HEK293 (cell line): Measurements from ENCODE around the gene MYH3.

ENCODE experiments used
- CTCF ChIA-PET: fragments of 350-600 bp; formaldehyde crosslinking; extraction: SDS; loops from one replicate; lab custom pipeline; 2021; ENCODE audit warnings: antibody characterized with exemption; lab: Yijun Ruan, JAX
- POLR2A ChIA-PET: fragments of 300-600 bp; formaldehyde crosslinking; extraction: SDS; loops from one replicate; lab custom pipeline; 2020; ENCODE audit warnings: antibody characterized with exemption, inconsistent platforms; lab: Yijun Ruan, JAX
- H3K27ac ChIP-seq: fragments of 200-500 bp; sonication (Bioruptor generic); 2 replicates; pipeline ENCODE4 v1.5.1; 2014; ENCODE audit warnings: low read depth, low read length, control low read depth, inconsistent platforms; ENCODE audit errors: extremely low read depth
- H3K36me3 ChIP-seq, 2 experiments: fragments of 200-500 bp in 1 of 2; sonication (Bioruptor generic) in 1 of 2; 1 replicate in 1 of 2; 2 replicates in 1 of 2; pipeline ENCODE4 v1.5.1; 2014 to 2017; ENCODE audit warnings: inconsistent platforms in 2 of 2, low read length in 2 of 2; ENCODE audit not compliant: control insufficient read depth in 2 of 2, insufficient read depth in 1 of 2
- H3K4me1 ChIP-seq: fragments of 200-500 bp; sonication (Bioruptor generic); 2 replicates; pipeline ENCODE4 v1.5.1; 2014; ENCODE audit warnings: mild to moderate bottlenecking, low read length, inconsistent platforms; ENCODE audit not compliant: control insufficient read depth, insufficient read depth
- H3K4me3 ChIP-seq: 2 replicates; pipeline ENCODE4 v1.5.1; 2011; ENCODE audit warnings: low read depth, mild to moderate bottlenecking, control low read depth, low read length, moderate library complexity
- H3K9me3 ChIP-seq: fragments of 200-500 bp; sonication (Bioruptor generic); 2 replicates; pipeline ENCODE4 v1.5.1; 2014; ENCODE audit warnings: low read depth, low read length, inconsistent platforms; ENCODE audit not compliant: control insufficient read depth, insufficient read depth
- FEZF1 ChIP-seq: fragments of 450-650 bp; formaldehyde crosslinking; IDR thresholded peaks from 2 replicates; pipeline ENCODE4 v1.5.1; 2016; ENCODE audit warnings: missing biosample characterization, missing genetic modification characterization
- KLF1 ChIP-seq: fragments of 450-650 bp; formaldehyde crosslinking; IDR thresholded peaks from 2 replicates; pipeline ENCODE4 v1.5.1; 2016; ENCODE audit warnings: missing biosample characterization, missing genetic modification characterization
- KLF10 ChIP-seq: fragments of 450-650 bp; IDR thresholded peaks from 2 replicates; pipeline ENCODE4 v1.5.1; 2018; ENCODE audit warnings: missing biosample characterization, mild to moderate bottlenecking, missing genetic modification characterization
- MZF1 ChIP-seq: fragments of 450-650 bp; formaldehyde crosslinking; IDR thresholded peaks from 2 replicates; pipeline ENCODE4 v1.5.1; 2017; ENCODE audit warnings: missing biosample characterization, missing genetic modification characterization, borderline replicate concordance
- SCRT2 ChIP-seq: fragments of 450-650 bp; formaldehyde crosslinking; IDR thresholded peaks from 2 replicates; pipeline ENCODE4 v1.5.1; 2016; ENCODE audit warnings: missing biosample characterization, missing genetic modification characterization
- ZBTB7A ChIP-seq: fragments of 450-650 bp; formaldehyde crosslinking; IDR thresholded peaks from 2 replicates; pipeline ENCODE4 v1.5.1; 2016; ENCODE audit warnings: low read depth, missing biosample characterization, missing genetic modification characterization
- ZNF146 ChIP-seq: fragments of 450-650 bp; formaldehyde crosslinking; IDR thresholded peaks from 2 replicates; pipeline ENCODE4 v1.5.1; 2016; ENCODE audit warnings: missing biosample characterization, missing genetic modification characterization
- ZNF184 ChIP-seq: fragments of 450-650 bp; IDR thresholded peaks from 2 replicates; pipeline ENCODE4 v1.5.1; 2018; ENCODE audit warnings: missing biosample characterization, mild to moderate bottlenecking, missing genetic modification characterization
- ZNF19 ChIP-seq: fragments of 450-650 bp; formaldehyde crosslinking; IDR thresholded peaks from 2 replicates; pipeline ENCODE4; 2016; ENCODE audit warnings: missing biosample characterization, missing genetic modification characterization, low read depth
- ZNF37A ChIP-seq: fragments of 450-650 bp; IDR thresholded peaks from 2 replicates; pipeline ENCODE4 v1.5.1; 2018; ENCODE audit warnings: missing biosample characterization, missing genetic modification characterization
- ZNF501 ChIP-seq: fragments of 450-650 bp; formaldehyde crosslinking; IDR thresholded peaks from 2 replicates; pipeline ENCODE4 v1.5.1; 2016; ENCODE audit warnings: missing biosample characterization, missing genetic modification characterization
- ZNF514 ChIP-seq: fragments of 450-650 bp; formaldehyde crosslinking; IDR thresholded peaks from 2 replicates; pipeline ENCODE4 v1.5.1; 2016; ENCODE audit warnings: missing biosample characterization, missing genetic modification characterization
- TF ChIP-seq, protein P1 (sequence below): fragments of 450-650 bp; formaldehyde crosslinking; IDR thresholded peaks from 2 replicates; pipeline ENCODE4 v1.5.1; 2016; ENCODE audit warnings: missing biosample characterization, missing genetic modification characterization
- TF ChIP-seq, protein P2 (sequence below): fragments of 450-650 bp; formaldehyde crosslinking; IDR thresholded peaks from 2 replicates; pipeline ENCODE4 v1.5.1; 2016; ENCODE audit warnings: missing biosample characterization, missing genetic modification characterization
- TF ChIP-seq, protein P3 (sequence below): fragments of 450-650 bp; IDR thresholded peaks from 2 replicates; pipeline ENCODE4 v1.5.1; 2018; ENCODE audit warnings: missing biosample characterization, mild to moderate bottlenecking, missing genetic modification characterization
- TF ChIP-seq, protein P4 (sequence below): fragments of 450-650 bp; formaldehyde crosslinking; IDR thresholded peaks from 2 replicates; pipeline ENCODE4 v1.5.0; 2017; ENCODE audit warnings: missing biosample characterization, missing genetic modification characterization, borderline replicate concordance
- TF ChIP-seq, protein P5 (sequence below): fragments of 450-650 bp; formaldehyde crosslinking; IDR thresholded peaks from 2 replicates; pipeline ENCODE4 v1.5.1; 2016; ENCODE audit warnings: missing biosample characterization, missing genetic modification characterization
- TF ChIP-seq, protein P6 (sequence below): fragments of 450-650 bp; formaldehyde crosslinking; conservative IDR thresholded peaks from 2 replicates; pipeline ENCODE4 v1.5.1; 2016; ENCODE audit warnings: low read depth, missing biosample characterization, missing genetic modification characterization
- TF ChIP-seq, protein P7 (sequence below): fragments of 450-650 bp; formaldehyde crosslinking; IDR thresholded peaks from 2 replicates; pipeline ENCODE4 v1.5.1; 2017; ENCODE audit warnings: missing biosample characterization, missing genetic modification characterization

MYH3 gene

DNA sequence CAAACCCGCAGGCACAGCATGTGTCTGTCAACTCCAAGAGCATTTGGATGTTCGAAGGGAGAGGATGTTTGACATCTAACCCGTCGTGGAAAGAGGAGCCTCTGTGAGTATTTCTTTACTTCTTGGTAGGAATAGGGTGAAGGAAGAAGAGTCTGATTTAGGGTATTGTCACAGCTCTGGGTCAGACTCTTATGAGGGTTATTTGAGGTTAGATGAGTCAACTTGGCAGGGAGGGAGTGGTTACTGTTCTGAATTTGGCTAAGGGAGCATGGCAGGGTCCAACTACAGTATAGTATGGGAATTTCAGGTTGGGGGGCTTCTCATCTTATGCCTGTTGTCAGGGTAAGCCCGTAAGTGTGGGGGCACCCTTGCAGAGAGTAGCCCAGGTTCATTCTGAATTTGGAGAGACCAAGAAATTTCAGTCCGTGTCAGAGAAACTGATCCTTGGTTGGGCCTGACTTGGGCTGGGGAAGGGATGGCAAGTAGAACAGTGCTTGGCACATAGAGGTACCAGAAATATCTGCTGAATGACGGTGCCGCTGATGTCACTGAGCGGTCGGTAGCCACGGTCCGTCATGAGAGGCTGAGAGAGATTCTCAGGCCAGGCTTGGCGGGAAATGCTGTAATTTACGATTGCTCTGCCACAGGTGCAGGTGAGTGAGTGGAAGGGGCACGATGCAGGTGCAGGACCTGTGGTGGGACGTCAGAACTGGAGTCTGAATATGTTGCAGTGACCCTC lies 43.2 kb downstream of the MYH3 start (continued):
- TF ChIP-seq, protein P1, sequence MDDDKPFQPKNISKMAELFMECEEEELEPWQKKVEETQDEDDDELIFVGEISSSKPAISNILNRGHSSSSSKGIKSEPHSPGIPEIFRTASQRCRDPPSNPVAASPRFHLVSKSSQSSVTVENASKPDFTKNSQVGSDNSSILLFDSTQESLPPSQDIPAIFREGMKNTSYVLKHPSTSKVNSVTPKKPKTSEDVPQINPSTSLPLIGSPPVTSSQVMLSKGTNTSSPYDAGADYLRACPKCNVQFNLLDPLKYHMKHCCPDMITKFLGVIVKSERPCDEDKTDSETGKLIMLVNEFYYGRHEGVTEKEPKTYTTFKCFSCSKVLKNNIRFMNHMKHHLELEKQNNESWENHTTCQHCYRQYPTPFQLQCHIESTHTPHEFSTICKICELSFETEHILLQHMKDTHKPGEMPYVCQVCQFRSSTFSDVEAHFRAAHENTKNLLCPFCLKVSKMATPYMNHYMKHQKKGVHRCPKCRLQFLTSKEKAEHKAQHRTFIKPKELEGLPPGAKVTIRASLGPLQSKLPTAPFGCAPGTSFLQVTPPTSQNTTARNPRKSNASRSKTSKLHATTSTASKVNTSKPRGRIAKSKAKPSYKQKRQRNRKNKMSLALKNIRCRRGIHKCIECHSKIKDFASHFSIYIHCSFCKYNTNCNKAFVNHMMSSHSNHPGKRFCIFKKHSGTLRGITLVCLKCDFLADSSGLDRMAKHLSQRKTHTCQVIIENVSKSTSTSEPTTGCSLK (tag by site-specific recombination): no peak
- no peak for TF ChIP-seq KLF10 (tag by site-specific recombination)
- TF ChIP-seq, protein P2, sequence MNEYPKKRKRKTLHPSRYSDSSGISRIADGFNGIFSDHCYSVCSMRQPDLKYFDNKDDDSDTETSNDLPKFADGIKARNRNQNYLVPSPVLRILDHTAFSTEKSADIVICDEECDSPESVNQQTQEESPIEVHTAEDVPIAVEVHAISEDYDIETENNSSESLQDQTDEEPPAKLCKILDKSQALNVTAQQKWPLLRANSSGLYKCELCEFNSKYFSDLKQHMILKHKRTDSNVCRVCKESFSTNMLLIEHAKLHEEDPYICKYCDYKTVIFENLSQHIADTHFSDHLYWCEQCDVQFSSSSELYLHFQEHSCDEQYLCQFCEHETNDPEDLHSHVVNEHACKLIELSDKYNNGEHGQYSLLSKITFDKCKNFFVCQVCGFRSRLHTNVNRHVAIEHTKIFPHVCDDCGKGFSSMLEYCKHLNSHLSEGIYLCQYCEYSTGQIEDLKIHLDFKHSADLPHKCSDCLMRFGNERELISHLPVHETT (tag by site-specific recombination): no peak
- TF ChIP-seq, protein P3, sequence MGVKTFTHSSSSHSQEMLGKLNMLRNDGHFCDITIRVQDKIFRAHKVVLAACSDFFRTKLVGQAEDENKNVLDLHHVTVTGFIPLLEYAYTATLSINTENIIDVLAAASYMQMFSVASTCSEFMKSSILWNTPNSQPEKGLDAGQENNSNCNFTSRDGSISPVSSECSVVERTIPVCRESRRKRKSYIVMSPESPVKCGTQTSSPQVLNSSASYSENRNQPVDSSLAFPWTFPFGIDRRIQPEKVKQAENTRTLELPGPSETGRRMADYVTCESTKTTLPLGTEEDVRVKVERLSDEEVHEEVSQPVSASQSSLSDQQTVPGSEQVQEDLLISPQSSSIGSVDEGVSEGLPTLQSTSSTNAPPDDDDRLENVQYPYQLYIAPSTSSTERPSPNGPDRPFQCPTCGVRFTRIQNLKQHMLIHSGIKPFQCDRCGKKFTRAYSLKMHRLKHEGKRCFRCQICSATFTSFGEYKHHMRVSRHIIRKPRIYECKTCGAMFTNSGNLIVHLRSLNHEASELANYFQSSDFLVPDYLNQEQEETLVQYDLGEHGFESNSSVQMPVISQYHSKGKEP (tag by site-specific recombination): no peak
- TF ChIP-seq ZNF514: no peak
- TF ChIP-seq, protein P4, sequence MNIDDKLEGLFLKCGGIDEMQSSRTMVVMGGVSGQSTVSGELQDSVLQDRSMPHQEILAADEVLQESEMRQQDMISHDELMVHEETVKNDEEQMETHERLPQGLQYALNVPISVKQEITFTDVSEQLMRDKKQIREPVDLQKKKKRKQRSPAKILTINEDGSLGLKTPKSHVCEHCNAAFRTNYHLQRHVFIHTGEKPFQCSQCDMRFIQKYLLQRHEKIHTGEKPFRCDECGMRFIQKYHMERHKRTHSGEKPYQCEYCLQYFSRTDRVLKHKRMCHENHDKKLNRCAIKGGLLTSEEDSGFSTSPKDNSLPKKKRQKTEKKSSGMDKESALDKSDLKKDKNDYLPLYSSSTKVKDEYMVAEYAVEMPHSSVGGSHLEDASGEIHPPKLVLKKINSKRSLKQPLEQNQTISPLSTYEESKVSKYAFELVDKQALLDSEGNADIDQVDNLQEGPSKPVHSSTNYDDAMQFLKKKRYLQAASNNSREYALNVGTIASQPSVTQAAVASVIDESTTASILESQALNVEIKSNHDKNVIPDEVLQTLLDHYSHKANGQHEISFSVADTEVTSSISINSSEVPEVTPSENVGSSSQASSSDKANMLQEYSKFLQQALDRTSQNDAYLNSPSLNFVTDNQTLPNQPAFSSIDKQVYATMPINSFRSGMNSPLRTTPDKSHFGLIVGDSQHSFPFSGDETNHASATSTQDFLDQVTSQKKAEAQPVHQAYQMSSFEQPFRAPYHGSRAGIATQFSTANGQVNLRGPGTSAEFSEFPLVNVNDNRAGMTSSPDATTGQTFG (tag by site-specific recombination): no peak
- TF ChIP-seq, protein P5, sequence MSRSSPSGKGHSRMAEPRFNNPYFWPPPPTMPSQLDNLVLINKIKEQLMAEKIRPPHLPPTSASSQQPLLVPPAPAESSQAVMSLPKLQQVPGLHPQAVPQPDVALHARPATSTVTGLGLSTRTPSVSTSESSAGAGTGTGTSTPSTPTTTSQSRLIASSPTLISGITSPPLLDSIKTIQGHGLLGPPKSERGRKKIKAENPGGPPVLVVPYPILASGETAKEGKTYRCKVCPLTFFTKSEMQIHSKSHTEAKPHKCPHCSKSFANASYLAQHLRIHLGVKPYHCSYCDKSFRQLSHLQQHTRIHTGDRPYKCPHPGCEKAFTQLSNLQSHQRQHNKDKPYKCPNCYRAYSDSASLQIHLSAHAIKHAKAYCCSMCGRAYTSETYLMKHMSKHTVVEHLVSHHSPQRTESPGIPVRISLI (tag by site-specific recombination): no peak
- TF ChIP-seq ZNF501 (tag by site-specific recombination): no peak
- TF ChIP-seq, protein P6, sequence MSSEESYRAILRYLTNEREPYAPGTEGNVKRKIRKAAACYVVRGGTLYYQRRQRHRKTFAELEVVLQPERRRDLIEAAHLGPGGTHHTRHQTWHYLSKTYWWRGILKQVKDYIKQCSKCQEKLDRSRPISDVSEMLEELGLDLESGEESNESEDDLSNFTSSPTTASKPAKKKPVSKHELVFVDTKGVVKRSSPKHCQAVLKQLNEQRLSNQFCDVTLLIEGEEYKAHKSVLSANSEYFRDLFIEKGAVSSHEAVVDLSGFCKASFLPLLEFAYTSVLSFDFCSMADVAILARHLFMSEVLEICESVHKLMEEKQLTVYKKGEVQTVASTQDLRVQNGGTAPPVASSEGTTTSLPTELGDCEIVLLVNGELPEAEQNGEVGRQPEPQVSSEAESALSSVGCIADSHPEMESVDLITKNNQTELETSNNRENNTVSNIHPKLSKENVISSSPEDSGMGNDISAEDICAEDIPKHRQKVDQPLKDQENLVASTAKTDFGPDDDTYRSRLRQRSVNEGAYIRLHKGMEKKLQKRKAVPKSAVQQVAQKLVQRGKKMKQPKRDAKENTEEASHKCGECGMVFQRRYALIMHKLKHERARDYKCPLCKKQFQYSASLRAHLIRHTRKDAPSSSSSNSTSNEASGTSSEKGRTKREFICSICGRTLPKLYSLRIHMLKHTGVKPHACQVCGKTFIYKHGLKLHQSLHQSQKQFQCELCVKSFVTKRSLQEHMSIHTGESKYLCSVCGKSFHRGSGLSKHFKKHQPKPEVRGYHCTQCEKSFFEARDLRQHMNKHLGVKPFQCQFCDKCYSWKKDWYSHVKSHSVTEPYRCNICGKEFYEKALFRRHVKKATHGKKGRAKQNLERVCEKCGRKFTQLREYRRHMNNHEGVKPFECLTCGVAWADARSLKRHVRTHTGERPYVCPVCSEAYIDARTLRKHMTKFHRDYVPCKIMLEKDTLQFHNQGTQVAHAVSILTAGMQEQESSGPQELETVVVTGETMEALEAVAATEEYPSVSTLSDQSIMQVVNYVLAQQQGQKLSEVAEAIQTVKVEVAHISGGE: no peak

DNA sequence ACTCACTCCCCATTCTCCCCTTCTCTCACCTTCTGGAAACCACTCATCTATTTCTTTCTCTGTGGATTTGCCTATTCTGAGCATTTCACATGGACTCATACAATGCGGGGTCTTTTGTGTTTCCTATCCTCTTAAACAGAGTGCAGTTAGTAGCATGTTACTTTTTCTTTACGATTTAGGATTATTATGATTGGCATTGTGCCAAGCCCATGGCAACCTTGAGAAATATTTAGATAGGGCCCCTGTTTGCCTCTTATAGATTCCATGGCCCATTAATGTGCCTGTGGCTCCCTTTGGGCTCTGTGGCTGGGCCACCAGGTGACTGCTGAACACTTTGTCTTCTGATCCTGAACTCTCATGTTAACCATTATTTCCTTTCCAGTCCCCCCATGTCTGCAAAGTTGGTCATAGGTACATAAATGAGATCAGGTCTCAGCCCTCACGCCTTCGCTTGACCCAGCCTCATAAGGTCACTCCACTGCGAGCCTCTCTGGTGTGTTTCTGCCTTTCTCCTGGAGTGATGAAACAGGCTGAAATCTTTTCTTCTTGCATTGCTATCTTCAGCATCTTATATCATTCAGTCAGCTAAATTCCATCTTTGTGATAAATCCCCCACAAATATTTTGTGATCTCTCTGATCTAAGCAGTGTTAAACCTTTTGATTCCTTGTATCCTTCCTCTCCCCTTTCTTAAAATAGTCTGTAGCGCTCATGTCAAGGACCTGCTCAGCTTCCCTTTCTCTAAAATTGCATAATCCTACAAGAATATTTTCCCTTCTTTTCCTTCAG lies 44.0 kb downstream of the MYH3 start:
- no peaks in the 10 kb centered on the region for H3K36me3 ChIP-seq
- H3K9me3 ChIP-seq: no peaks in the 10 kb centered on the region
- H3K4me3 ChIP-seq: no peak overlapping the region
- no peak overlapping the region for H3K27ac ChIP-seq
- ChIA-PET CTCF (interaction anchor here (0.6 to 15.5 kb wide), 14 partner anchors 13 to 892 kb away, joined by 3 to 473 read pairs (median 4); no protein-coding TSS in a partner anchor), POLR2A (interaction anchor here (0.6 kb wide), 1 partner anchor 63 kb away, joined by 5 read pairs; no protein-coding TSS in a partner anchor)
- peaks cover 12% of the 10 kb centered on the region; the same call in 1 of the 2 replicates for H3K4me1 ChIP-seq
- TF ChIP-seq MZF1 (tag by site-specific recombination) (no peak), SCRT2 (tag by site-specific recombination) (no peak), ZBTB7A (tag by site-specific recombination) (no peak), ZNF184 (tag by site-specific recombination) (0 out of 2 replicates have a peak, but pooled peaks have one; percentile 40), ZNF37A (peak; percentile 48; the same call in 1 of the 2 replicates), ZNF19 (no peak), KLF1 (tag by site-specific recombination) (no peak), FEZF1 (tag by site-specific recombination) (0 out of 2 replicates have a peak, but pooled peaks have one; percentile 21), ZNF514 (no peak), ZNF146 (tag by site-specific recombination) (no peak)
- TF ChIP-seq, protein P7, sequence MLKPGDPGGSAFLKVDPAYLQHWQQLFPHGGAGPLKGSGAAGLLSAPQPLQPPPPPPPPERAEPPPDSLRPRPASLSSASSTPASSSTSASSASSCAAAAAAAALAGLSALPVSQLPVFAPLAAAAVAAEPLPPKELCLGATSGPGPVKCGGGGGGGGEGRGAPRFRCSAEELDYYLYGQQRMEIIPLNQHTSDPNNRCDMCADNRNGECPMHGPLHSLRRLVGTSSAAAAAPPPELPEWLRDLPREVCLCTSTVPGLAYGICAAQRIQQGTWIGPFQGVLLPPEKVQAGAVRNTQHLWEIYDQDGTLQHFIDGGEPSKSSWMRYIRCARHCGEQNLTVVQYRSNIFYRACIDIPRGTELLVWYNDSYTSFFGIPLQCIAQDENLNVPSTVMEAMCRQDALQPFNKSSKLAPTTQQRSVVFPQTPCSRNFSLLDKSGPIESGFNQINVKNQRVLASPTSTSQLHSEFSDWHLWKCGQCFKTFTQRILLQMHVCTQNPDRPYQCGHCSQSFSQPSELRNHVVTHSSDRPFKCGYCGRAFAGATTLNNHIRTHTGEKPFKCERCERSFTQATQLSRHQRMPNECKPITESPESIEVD (tag by site-specific recombination): no peak
